HepG2 (cell line): ENCODE measurements around the gene CCDC85C. TPM values are rescaled to one million over a fixed set of nuclear protein-coding genes. Genes with fewer than 3 reads are reported as not detected.

Experiments used
- ATAC-seq: fragments of 200-7000 bp; cut with Tn5 transposase; 3 replicates; pipeline ENCODE4 v1.9.1; 2020; ENCODE audit warnings: mild to moderate bottlenecking, moderate library complexity
- BruUV-seq: library from RNA; stranded (reverse); fragments of 400-500 nt; replicated peaks from 2 replicates; lab custom pipeline; 2021; lab: Mats Ljungman, UMichigan
- CTCF ChIA-PET: fragments of 300-600 bp; formaldehyde crosslinking; extraction: SDS; loops from one replicate; lab custom pipeline; 2021; ENCODE audit warnings: low total read pairs, inconsistent platforms, low intra/inter-chr PET ratio; lab: Yijun Ruan, JAX
- POLR2A ChIA-PET: fragments of 350-600 bp; sonication (Branson Sonifier 250); formaldehyde crosslinking; loops from one replicate; lab custom pipeline; 2020; ENCODE audit warnings: antibody characterized with exemption, inconsistent platforms; lab: Yijun Ruan, JAX
- DNase-seq: peaks from one replicate; pipeline ENCODE4 v3.0.0-alpha.2; 2015; ENCODE audit warnings: low spot score
- FAIRE-seq: peaks from 3 replicates; lab custom pipeline; 2011; peaks lifted over from hg19 to GRCh38; lab: Jason Lieb, UNC
- H2AFZ ChIP-seq: one replicate; pipeline ENCODE4 v1.6.1; 2011; ENCODE audit warnings: low read length, inconsistent platforms
- H3K27ac ChIP-seq: fragments of 300-600 bp; 3 replicates; pipeline ENCODE4 v1.8.0; 2011; ENCODE audit warnings: mixed run types, mild to moderate bottlenecking, mixed read lengths, low read length, inconsistent platforms; ENCODE audit not compliant: insufficient read depth; ENCODE audit errors: extremely low read length
- H3K27me3 ChIP-seq, 2 experiments: fragments of 200-600 bp in 1 of 2; 2 replicates in 1 of 2; 3 replicates in 1 of 2; pipeline versions ENCODE4 v1.6.0 to v1.8.0; 2011; ENCODE audit warnings: low read length in 2 of 2, mild to moderate bottlenecking in 2 of 2, moderate library complexity in 2 of 2, inconsistent platforms in 1 of 2; ENCODE audit not compliant: insufficient read depth in 2 of 2, control insufficient read depth in 1 of 2
- H3K36me3 ChIP-seq, 2 experiments: fragments of 200-600 bp in 1 of 2; replicated peaks in 1 of 2; 2 replicates in 1 of 2; 3 replicates in 1 of 2; pipeline versions ENCODE4 v1.5.1 to v1.8.0; 2011; ENCODE audit warnings: low read length in 2 of 2, inconsistent platforms in 1 of 2; ENCODE audit not compliant: insufficient read depth in 2 of 2, control insufficient read depth in 1 of 2
- H3K4me1 ChIP-seq: 2 replicates; pipeline ENCODE4 v1.5.1; 2012; ENCODE audit warnings: low read length, inconsistent platforms; ENCODE audit not compliant: insufficient read depth
- H3K4me2 ChIP-seq: 2 replicates; pipeline ENCODE4 v1.6.0; 2011; ENCODE audit warnings: low read depth, low read length, inconsistent platforms
- H3K4me3 ChIP-seq, 3 experiments: fragments of 200-600 bp in 1 of 3; sonication (generic), shearing (Covaris generic) in 1 of 3; replicated peaks in 1 of 3; 2 replicates each; pipeline ENCODE4 v1.5.1; 2011 to 2016; ENCODE audit warnings: low read length in 3 of 3, inconsistent platforms in 2 of 3, low read depth in 2 of 3, mild to moderate bottlenecking in 2 of 3, control low read depth in 1 of 3, mixed read lengths in 1 of 3; ENCODE audit not compliant: insufficient read depth in 1 of 3
- H3K79me2 ChIP-seq: one replicate; pipeline ENCODE4 v1.6.1; 2011; ENCODE audit warnings: low read length, inconsistent platforms; ENCODE audit not compliant: insufficient read depth
- H3K9ac ChIP-seq: 2 replicates; pipeline ENCODE4 v1.6.0; 2011; ENCODE audit warnings: mild to moderate bottlenecking, low read depth, low read length, inconsistent platforms; ENCODE audit not compliant: insufficient read depth
- H3K9me3 ChIP-seq: 2 replicates; pipeline ENCODE4 v1.5.1; 2012; ENCODE audit warnings: mild to moderate bottlenecking, low read length
- H4K20me1 ChIP-seq: 2 replicates; pipeline ENCODE4 v1.6.0; 2011; ENCODE audit warnings: inconsistent platforms, mild to moderate bottlenecking, low read length, moderate library complexity; ENCODE audit not compliant: insufficient read depth
- KMT2A ChIP-seq: sonication (generic); formaldehyde crosslinking; IDR thresholded peaks from 2 replicates; pipeline ENCODE4 v1.4.0; 2020; ENCODE audit warnings: missing genetic modification reagents
- SNRNP70 ChIP-seq: fragments of 200-400 bp; formaldehyde crosslinking; IDR thresholded peaks from 2 replicates; pipeline ENCODE4 v1.6.1; 2017; ENCODE audit warnings: mild to moderate bottlenecking, low read depth, low read length, moderate library complexity
- ZNF121 ChIP-seq: sonication (generic); formaldehyde crosslinking; IDR thresholded peaks from 2 replicates; pipeline ENCODE4 v1.5.0; 2020; ENCODE audit warnings: mild to moderate bottlenecking, missing genetic modification reagents
- WGBS: methylation state at CpG from one replicate; pipeline ENCODE4 v1.1.6; 2017; ENCODE audit warnings: low lambda C conversion rate; 5-methylcytosine and 5-hydroxymethylcytosine counted together
- in situ Hi-C: cut with HindIII; loops from 2 replicates; pipeline ENCODE4 v1.10.0; 2017; ENCODE audit warnings: low pct_unique_long_range_greater_than_20kb; ENCODE audit not compliant: extremely low pct_ligation_motif_present
- intact Hi-C: fragments of 100-400 bp; cut with micrococcal nuclease; formaldehyde crosslinking; loops from one replicate; pipeline ENCODE4 v1.10.0; 2022; ENCODE audit not compliant: unreplicated experiment
- polyA plus RNA-seq, 8 experiments: library from polyadenylated mRNA; depleted of rRNA in 3 of 8; stranded (reverse) in 7 of 8; unstranded in 1 of 8; fragments of >200 nt; fragmentation: Illumina TruSeq in 4 of 8; extraction: Trizol in 4 of 8; gene quantifications; 2 replicates each; pipeline versions ENCODE4 v1.2.1 to v1.2.3, GENCODE V29; 2011 to 2016; ENCODE audit warnings: low read depth in 4 of 8, missing spikeins in 1 of 8, mixed read lengths in 1 of 8; ENCODE audit not compliant: insufficient read depth in 1 of 8
- total RNA-seq, 5 experiments: library from RNA; depleted of rRNA; stranded (reverse); fragments of >200 nt; fragmentation: Illumina TruSeq; extraction: Trizol; gene quantifications; 2 replicates each; pipeline ENCODE4 v1.2.3, GENCODE V29; 2016; ENCODE audit warnings: low read depth in 1 of 5
- TF ChIP-seq, protein P1 (sequence below): IDR thresholded peaks from 2 replicates; pipeline ENCODE4 v1.6.1; 2012; ENCODE audit warnings: low read depth, low read length, improper control_type of control experiment
- TF ChIP-seq, protein P2 (sequence below): sonication (generic); formaldehyde crosslinking; IDR thresholded peaks from 2 replicates; pipeline ENCODE4 v1.4.0; 2020; ENCODE audit warnings: missing genetic modification reagents
- TF ChIP-seq, protein P3 (sequence below): sonication (generic); formaldehyde crosslinking; IDR thresholded peaks from 2 replicates; pipeline ENCODE4 v1.4.0; 2020; ENCODE audit warnings: low read depth, mild to moderate bottlenecking, missing genetic modification reagents

CCDC85C gene
- total and polyA plus RNA-seq, 2 of the 13 experiments (the other 11 are each of a cell fraction or from before 2014, with no cell fraction given): 18.8 to 43.8 TPM

DNA sequence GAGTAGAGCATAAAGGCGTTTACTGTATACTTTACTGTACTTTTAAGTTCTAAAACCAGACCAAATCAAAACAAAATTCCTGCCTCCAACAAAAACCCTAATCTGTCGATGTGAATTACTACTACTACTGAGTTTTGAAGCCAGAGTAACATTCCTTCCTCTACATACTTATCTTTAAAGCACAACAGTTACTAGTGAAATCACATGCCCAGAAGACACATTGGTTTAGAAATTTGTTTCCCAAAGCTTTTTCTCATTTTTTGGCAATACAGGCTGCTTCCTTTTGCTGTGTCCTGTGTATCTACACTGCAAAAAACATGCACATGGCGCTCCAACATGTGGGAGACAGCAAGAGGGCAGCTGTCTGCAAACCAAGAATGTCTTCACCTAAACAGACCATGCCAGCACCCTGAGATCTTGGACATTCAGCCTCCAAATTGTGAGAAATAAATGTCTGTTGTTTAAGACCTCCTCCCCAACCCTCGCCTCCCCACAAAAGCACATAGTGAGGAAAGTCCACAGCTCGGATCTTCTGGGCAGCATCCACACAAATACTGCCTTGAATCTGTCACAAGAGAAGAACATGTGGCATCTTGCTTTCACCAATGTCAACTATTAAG lies 144.4 kb downstream of the CCDC85C start:
- Histone ChIP-seq H4K20me1 (no peaks in the 10 kb centered on the region; the same call in 1 of the 2 replicates), H3K9me3 (no peaks in the 10 kb centered on the region), H3K36me3 (peaks cover 12 to 55% of the 10 kb centered on the region in 2 experiments), H3K4me2 (no peak overlapping the region), H3K27ac (no peak overlapping the region), H3K27me3 (no peaks in the 10 kb centered on the region), H3K9ac (no peak overlapping the region), H3K79me2 (peaks cover 4% of the 10 kb centered on the region), H3K4me3 (no peak overlapping the region), H2AFZ (no peak overlapping the region), H3K4me1 (peaks cover 29% of the 10 kb centered on the region)
- ChIA-PET POLR2A (no interaction called here), CTCF (no interaction called here)
- no TSS peak for BruUV-seq
- in situ Hi-C loops (no loop called here), intact Hi-C loops (no loop called here)
- DNase-seq: no peak
- WGBS: 90% methylated on average over 5 of the region's 5 CpGs
- ATAC-seq: no peak
- TF ChIP-seq, protein P1, sequence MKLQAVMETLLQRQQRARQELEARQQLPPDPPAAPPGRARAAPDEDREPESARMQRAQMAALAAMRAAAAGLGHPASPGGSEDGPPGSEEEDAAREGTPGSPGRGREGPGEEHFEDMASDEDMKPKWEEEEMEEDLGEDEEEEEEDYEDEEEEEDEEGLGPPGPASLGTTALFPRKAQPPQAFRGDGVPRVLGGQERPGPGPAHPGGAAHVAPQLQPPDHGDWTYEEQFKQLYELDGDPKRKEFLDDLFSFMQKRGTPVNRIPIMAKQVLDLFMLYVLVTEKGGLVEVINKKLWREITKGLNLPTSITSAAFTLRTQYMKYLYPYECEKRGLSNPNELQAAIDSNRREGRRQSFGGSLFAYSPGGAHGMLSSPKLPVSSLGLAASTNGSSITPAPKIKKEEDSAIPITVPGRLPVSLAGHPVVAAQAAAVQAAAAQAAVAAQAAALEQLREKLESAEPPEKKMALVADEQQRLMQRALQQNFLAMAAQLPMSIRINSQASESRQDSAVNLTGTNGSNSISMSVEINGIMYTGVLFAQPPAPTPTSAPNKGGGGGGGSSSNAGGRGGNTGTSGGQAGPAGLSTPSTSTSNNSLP: no peak
- TF ChIP-seq KMT2A (CRISPR knock-in tag) (no peak), SNRNP70 (no peak)
- TF ChIP-seq, protein P2, sequence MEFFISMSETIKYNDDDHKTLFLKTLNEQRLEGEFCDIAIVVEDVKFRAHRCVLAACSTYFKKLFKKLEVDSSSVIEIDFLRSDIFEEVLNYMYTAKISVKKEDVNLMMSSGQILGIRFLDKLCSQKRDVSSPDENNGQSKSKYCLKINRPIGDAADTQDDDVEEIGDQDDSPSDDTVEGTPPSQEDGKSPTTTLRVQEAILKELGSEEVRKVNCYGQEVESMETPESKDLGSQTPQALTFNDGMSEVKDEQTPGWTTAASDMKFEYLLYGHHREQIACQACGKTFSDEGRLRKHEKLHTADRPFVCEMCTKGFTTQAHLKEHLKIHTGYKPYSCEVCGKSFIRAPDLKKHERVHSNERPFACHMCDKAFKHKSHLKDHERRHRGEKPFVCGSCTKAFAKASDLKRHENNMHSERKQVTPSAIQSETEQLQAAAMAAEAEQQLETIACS: no peak
- peak; percentile 37 for FAIRE-seq

DNA sequence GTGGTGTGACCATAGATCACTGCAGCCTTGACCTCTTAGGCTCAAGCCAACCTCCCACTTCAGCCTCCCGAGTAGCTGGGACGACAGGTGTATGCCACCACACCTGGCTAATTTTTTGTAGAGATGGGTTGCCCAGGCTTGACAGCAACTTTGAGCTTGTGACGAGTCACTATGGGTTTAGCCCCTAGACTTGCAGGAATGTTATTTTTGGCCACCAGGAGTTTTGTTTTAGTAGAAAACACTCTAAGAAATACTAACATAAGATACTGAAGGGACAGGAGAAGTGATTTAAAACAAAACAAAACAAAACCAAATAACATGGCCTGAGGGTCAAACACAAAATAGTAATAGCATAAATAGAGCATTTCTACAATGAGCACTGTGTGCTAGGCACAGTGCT lies 149.8 kb downstream of the CCDC85C start:
- H3K79me2 ChIP-seq: no peaks in the 10 kb centered on the region
- TF ChIP-seq ZNF121 (CRISPR knock-in tag): 0 out of 2 replicates have a peak, but pooled peaks have one; percentile 14
- TF ChIP-seq, protein P3, sequence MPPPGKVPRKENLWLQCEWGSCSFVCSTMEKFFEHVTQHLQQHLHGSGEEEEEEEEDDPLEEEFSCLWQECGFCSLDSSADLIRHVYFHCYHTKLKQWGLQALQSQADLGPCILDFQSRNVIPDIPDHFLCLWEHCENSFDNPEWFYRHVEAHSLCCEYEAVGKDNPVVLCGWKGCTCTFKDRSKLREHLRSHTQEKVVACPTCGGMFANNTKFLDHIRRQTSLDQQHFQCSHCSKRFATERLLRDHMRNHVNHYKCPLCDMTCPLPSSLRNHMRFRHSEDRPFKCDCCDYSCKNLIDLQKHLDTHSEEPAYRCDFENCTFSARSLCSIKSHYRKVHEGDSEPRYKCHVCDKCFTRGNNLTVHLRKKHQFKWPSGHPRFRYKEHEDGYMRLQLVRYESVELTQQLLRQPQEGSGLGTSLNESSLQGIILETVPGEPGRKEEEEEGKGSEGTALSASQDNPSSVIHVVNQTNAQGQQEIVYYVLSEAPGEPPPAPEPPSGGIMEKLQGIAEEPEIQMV (CRISPR knock-in tag): no peak
- H3K9ac ChIP-seq: no peak overlapping the region
- FAIRE-seq (no peak), DNase-seq (no peak), ATAC-seq (no peak)
- H3K27me3 ChIP-seq: no peaks in the 10 kb centered on the region
- H3K36me3 ChIP-seq: peaks cover 10 to 38% of the 10 kb centered on the region in 2 experiments
- ChIA-PET POLR2A (no interaction called here), CTCF (no interaction called here)
- no peak overlapping the region for H3K27ac ChIP-seq
- H3K4me3 ChIP-seq: no peak overlapping the region
- H3K9me3 ChIP-seq: no peaks in the 10 kb centered on the region
- intact Hi-C loops: no loop called here
- H4K20me1 ChIP-seq: no peaks in the 10 kb centered on the region
- H2AFZ ChIP-seq: no peak overlapping the region
- no peak overlapping the region for H3K4me2 ChIP-seq
- BruUV-seq: no TSS peak
- H3K4me1 ChIP-seq: peaks cover 7% of the 10 kb centered on the region; the same call in 1 of the 2 replicates
- in situ Hi-C loops: no loop called here
- WGBS: 100% methylated on average over 3 of the region's 3 CpGs
